K562 (cell line): Measurements from ENCODE around the gene COX7A2. TPM values are rescaled to one million over a fixed set of nuclear protein-coding genes. Genes with fewer than 3 reads are reported as not detected.
A peak's percentile ranks its signal among the peaks of the same experiment; 100 is the strongest.

ENCODE experiments used
- ATAC-seq: fragments of 200-7000 bp; cut with Tn5 transposase; 3 replicates; pipeline ENCODE4 v1.9.1; 2020; ENCODE audit warnings: moderate library complexity
- BruUV-seq: library from RNA; stranded (reverse); fragments of 400-500 nt; replicated peaks from 2 replicates; lab custom pipeline; 2021; lab: Mats Ljungman, UMichigan
- CTCF ChIA-PET: fragments of 300-600 bp; formaldehyde crosslinking; extraction: SDS; loops from one replicate; lab custom pipeline; 2021; ENCODE audit warnings: low intra/inter-chr PET ratio; lab: Yijun Ruan, JAX
- POLR2A ChIA-PET: fragments of 300-600, 350-650 bp; sonication (Branson Sonifier 250); formaldehyde crosslinking; extraction: SDS; loops from one replicate; lab custom pipeline; 2021; ENCODE audit warnings: antibody characterized with exemption, inconsistent platforms; lab: Yijun Ruan, JAX
- DNase-seq, 4 experiments: peaks; one replicate each; pipeline versions ENCODE4 v3.0.0 to v3.0.0-alpha.2; 2011 to 2018; ENCODE audit warnings: low spot score in 3 of 4, mixed read lengths in 3 of 4; ENCODE audit errors: extremely low read depth in 1 of 4
- FAIRE-seq: peaks from 2 replicates; lab custom pipeline; 2011; peaks lifted over from hg19 to GRCh38; lab: Jason Lieb, UNC
- H2AFZ ChIP-seq: 2 replicates; pipeline ENCODE4 v1.6.0; 2011; ENCODE audit warnings: low read depth, low read length, control low read depth, inconsistent platforms
- H3K27ac ChIP-seq: fragments of 200-600 bp; 3 replicates; pipeline ENCODE4 v1.8.0; 2011; ENCODE audit warnings: low read depth, mild to moderate bottlenecking, control low read depth, inconsistent platforms, low read length, moderate library complexity, mixed read lengths; ENCODE audit errors: extremely low read depth
- H3K27me3 ChIP-seq, 2 experiments: fragments of 300-600 bp in 1 of 2; 2 replicates in 1 of 2; 3 replicates in 1 of 2; pipeline versions ENCODE4 v1.6.0 to v1.8.0; 2011; ENCODE audit warnings: inconsistent platforms in 2 of 2, low read length in 2 of 2, mild to moderate bottlenecking in 1 of 2, mixed read lengths in 1 of 2, moderate library complexity in 1 of 2; ENCODE audit not compliant: control insufficient read depth in 2 of 2, insufficient read depth in 2 of 2
- H3K36me3 ChIP-seq: fragments of 300-600 bp; 3 replicates; pipeline ENCODE4 v1.8.0; 2011; ENCODE audit warnings: mild to moderate bottlenecking, low read length, inconsistent platforms; ENCODE audit not compliant: control insufficient read depth, insufficient read depth
- H3K4me1 ChIP-seq, 2 experiments: fragments of 200-600 bp in 1 of 2; replicated peaks in 1 of 2; 2 replicates in 1 of 2; 3 replicates in 1 of 2; pipeline versions ENCODE4 v1.5.1 to v1.8.0; 2011; ENCODE audit warnings: inconsistent platforms in 2 of 2, low read length in 2 of 2, mild to moderate bottlenecking in 1 of 2, mixed read lengths in 1 of 2, moderate library complexity in 1 of 2; ENCODE audit not compliant: control insufficient read depth in 2 of 2, insufficient read depth in 2 of 2
- H3K4me2 ChIP-seq: 2 replicates; pipeline ENCODE4 v1.6.1; 2011; ENCODE audit warnings: low read length, control low read depth, inconsistent platforms, mixed read lengths; ENCODE audit not compliant: insufficient read depth
- H3K4me3 ChIP-seq: fragments of 200-600 bp; sonication (generic), shearing (Covaris generic); 2 replicates; pipeline ENCODE4 v1.5.1; 2016; ENCODE audit warnings: control low read depth, inconsistent platforms
- H3K79me2 ChIP-seq: fragments of 200-600 bp; 3 replicates; pipeline ENCODE4 v1.8.0; 2011; ENCODE audit warnings: low read length, inconsistent platforms; ENCODE audit not compliant: control insufficient read depth, insufficient read depth
- H3K9ac ChIP-seq, 2 experiments: 2 replicates each; pipeline versions ENCODE4 v1.6.0 to v1.6.1; 2011; ENCODE audit warnings: low read depth in 2 of 2, low read length in 2 of 2, control low read depth in 1 of 2, inconsistent platforms in 1 of 2, mild to moderate bottlenecking in 1 of 2, mixed read lengths in 1 of 2; ENCODE audit not compliant: insufficient read depth in 1 of 2
- H3K9me1 ChIP-seq: one replicate; pipeline ENCODE4 v1.6.0; 2011; ENCODE audit warnings: inconsistent platforms, mild to moderate bottlenecking, low read length, moderate library complexity; ENCODE audit not compliant: control insufficient read depth, insufficient read depth
- H3K9me3 ChIP-seq: replicated peaks from 2 replicates; pipeline ENCODE4 v1.5.1; 2011; ENCODE audit warnings: low read depth, low read length, inconsistent platforms; ENCODE audit not compliant: control insufficient read depth, insufficient read depth
- H4K20me1 ChIP-seq: replicated peaks from 2 replicates; pipeline ENCODE4 v1.6.1; 2011; ENCODE audit warnings: low read length, inconsistent platforms, mixed read lengths; ENCODE audit not compliant: control insufficient read depth, insufficient read depth
- CTCF ChIP-seq, 3 experiments: IDR thresholded peaks in 2 of 3; conservative IDR thresholded peaks in 1 of 3; 2 replicates each; pipeline ENCODE4 v1.5.1; 2011 to 2012; ENCODE audit warnings: low read length in 3 of 3, mild to moderate bottlenecking in 3 of 3, control low read depth in 2 of 3, improper control_type of control experiment in 1 of 3, inconsistent platforms in 1 of 3, low read depth in 1 of 3, mixed read lengths in 1 of 3, moderate library complexity in 1 of 3; ENCODE audit not compliant: insufficient read depth in 2 of 3
- HNRNPUL1 ChIP-seq: fragments of 200-400 bp; formaldehyde crosslinking; IDR thresholded peaks from 2 replicates; pipeline ENCODE4 v1.6.1; 2017; ENCODE audit warnings: low read length
- WGBS: fragments of 100-300 bp; shearing (Covaris generic); methylation state at CpG from one replicate; pipeline ENCODE4 v1.1.6; 2016; ENCODE audit warnings: low coverage, mixed read lengths; ENCODE audit not compliant: insufficient coverage; ENCODE audit errors: missing lambda C conversion rate; 5-methylcytosine and 5-hydroxymethylcytosine counted together
- in situ Hi-C: fragments of 300-500 bp; cut with MboI; formaldehyde crosslinking; loops from 4 replicates; pipeline ENCODE4 v1.15.0; 2018; ENCODE audit warnings: inconsistent platforms, mixed read lengths
- intact Hi-C: fragments of 100-400 bp; cut with micrococcal nuclease; formaldehyde crosslinking; loops from 2 replicates; pipeline ENCODE4 v1.14.2; 2022
- polyA plus RNA-seq, 8 experiments: library from polyadenylated mRNA; depleted of rRNA in 4 of 8; stranded (reverse) in 5 of 8; unstranded in 3 of 8; fragments of >200 nt; fragmentation: Nextera tagmentation in 2 of 8; fragmentation: Illumina TruSeq in 1 of 8; extraction: Ambion mirVana in 2 of 8; extraction: Trizol in 1 of 8; gene quantifications; 2 replicates each; pipeline versions ENCODE4 v1.2.1 to v1.2.3, GENCODE V29; 2011 to 2014; ENCODE audit warnings: inconsistent platforms in 1 of 8, missing spikeins in 1 of 8
- total RNA-seq, 7 experiments: library from RNA; depleted of rRNA in 6 of 7; stranded (reverse); fragments of >200 nt in 6 of 7; fragmentation: Illumina TruSeq in 2 of 7; extraction: Trizol in 2 of 7; gene quantifications; 2 replicates each; pipeline versions ENCODE4 v1.2.1 to v1.2.3, GENCODE V29; 2011 to 2021; ENCODE audit warnings: low replicate concordance in 1 of 7

COX7A2 gene
- total and polyA plus RNA-seq, 9 of the 15 experiments (the other 6 are each of a cell fraction or from before 2014, with no cell fraction given): 234 to 2,216 (median 585) TPM

GRCh38 chr6:75201901-75202672, 41.5 kb downstream of the COX7A2 start:
- in situ Hi-C loops (no loop called here), intact Hi-C loops (no loop called here)
- Histone ChIP-seq H3K9ac (no peak overlapping the region), H3K9me1 (no peaks in the 10 kb centered on the region), H3K36me3 (no peaks in the 10 kb centered on the region), H3K4me3 (no peak overlapping the region), H3K27ac (no peak overlapping the region), H3K4me2 (no peak overlapping the region), H3K9me3 (no peaks in the 10 kb centered on the region), H4K20me1 (0 out of 2 replicates have a peak, but pooled peaks cover 4% of the 10 kb centered on the region), H3K27me3 (peaks cover 19 to 45% of the 10 kb centered on the region in 2 experiments; a peak in 4 of 5 replicates), H3K4me1 (peaks cover 0 to 13% of the 10 kb centered on the region in 2 experiments; a peak in 1 of 5 replicates), H2AFZ (no peak overlapping the region), H3K79me2 (no peaks in the 10 kb centered on the region)
- WGBS: 4% methylated on average over 46 of the region's 46 CpGs
- ATAC-seq (peak; percentile 26; the same call in 2 of the 3 replicates), DNase-seq (no peak), FAIRE-seq (no peak)
- BruUV-seq: no TSS peak
- POLR2A ChIA-PET: no interaction called here
- CTCF ChIA-PET: no interaction called here
- TF ChIP-seq HNRNPUL1 (no peak), CTCF (IDR thresholded peaks at IDR 0.05 in 2 of 3, conservative IDR thresholded peaks at IDR 0.05 in 1 of 3; ENCODE audit: insufficient read depth in 2 of 3, low read depth in 1 of 3, low read length in 3 of 3) (0 out of 6 replicates have a peak, but pooled peaks of 1 of the 3 experiments have one; percentile 11)
